ENCODE measurements around the gene NF2.

NF2 gene

GRCh38 chr22:29668673-29669072 lies 65.2 kb downstream of the NF2 start:
- no peak for DNase-seq (ENCODE audit: low read depth)

- DNase-seq (ENCODE audit: low read depth) = no peak
Observed at GRCh38 chr22:29670626-29671025, 67.2 kb downstream of the NF2 start.

DNA sequence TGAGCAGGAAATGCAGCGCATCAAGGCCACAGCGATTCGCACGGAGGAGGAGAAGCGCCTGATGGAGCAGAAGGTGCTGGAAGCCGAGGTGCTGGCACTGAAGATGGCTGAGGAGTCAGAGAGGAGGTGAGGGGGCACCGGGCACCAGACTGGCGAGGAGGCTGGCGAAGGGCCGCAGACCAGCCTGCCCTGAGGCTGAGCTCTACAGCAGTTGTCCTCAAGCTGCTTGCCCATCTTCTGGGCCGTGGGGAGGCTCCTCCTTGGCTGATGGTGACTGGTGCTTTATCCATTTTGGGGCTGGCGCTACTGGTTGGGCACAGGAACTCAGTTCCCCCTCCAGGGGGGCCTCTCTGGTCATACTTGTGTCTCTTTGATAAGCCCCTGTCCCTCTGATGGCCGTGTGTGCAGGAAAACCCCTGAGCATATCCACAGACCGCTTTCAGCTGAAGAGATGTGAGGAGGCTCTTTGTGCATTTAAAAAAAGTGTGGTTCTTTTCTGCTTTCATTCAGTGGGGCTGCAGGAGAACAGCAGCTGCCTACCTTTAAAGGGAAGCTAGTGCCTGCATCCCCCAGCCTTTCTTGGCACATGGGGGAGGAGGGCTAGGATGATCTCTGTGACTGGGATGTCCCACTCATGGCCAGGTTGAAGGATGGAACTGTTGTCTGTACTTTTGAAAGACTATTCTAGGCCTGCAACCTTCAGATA lies 70.1 kb downstream of the NF2 start:
- DNase-seq (ENCODE audit: low read depth) = no peak

DNA sequence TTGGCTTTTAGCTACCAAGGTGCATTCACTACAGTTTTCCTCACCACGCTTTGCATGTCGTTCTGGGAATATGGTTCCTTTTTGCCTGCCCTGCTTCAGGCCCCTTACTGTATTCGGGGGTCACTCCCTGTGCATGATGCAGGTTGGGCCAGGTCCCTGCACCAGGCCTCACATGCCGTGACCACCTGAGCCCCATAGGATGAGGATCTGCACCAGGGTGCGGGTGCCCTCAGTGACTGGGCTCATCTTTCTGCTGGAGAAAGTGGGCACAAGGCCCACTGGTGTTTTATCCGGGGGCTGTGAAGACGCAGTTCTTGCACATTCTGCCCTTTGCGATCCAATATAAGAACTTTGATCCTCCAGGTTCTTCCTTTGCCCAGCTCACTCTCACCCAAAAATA lies 70.7 kb downstream of the NF2 start:
- no peak for DNase-seq (ENCODE audit: low read depth)

DNA sequence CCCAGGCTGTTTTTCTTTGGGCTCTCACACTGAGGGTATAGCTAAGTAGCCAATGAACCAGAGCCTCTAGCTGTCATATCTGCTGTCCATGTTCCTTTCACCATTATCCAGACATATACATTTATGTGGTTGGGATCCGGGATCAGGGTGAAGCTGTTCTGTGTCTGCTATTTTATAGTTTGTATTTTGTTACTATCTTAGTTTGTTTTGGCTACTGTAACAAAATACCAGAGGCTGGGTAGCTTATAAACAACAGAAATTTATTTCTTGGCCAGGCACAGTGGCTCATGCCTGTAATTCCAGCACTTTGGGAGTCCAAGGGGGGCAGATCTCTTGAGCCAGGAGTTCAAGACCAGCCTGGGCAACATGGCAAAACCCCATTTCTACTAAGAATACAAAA lies 75.9 kb downstream of the NF2 start:
- DNase-seq (ENCODE audit: low read depth) = no peak

DNA sequence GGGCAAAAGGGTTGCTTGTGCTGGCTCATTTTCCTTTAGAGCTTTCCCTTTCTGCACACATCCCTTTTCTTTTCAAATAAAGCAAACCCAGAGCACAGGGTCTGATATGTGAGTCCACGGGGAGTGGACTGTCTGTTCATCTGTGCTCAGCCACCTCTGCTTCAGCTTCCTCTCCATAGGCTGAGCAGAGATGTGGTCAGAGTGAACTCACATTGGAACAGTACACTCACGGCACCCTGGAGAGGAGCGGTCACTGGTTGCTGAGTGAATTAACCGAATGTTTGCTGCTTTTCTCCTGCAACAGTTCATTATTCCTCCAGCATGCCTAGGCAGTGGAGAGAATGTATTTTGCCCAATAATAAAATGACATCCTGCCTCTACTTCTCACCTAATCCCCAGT lies 80.1 kb downstream of the NF2 start:
- no peak for DNase-seq (ENCODE audit: low read depth)

DNA sequence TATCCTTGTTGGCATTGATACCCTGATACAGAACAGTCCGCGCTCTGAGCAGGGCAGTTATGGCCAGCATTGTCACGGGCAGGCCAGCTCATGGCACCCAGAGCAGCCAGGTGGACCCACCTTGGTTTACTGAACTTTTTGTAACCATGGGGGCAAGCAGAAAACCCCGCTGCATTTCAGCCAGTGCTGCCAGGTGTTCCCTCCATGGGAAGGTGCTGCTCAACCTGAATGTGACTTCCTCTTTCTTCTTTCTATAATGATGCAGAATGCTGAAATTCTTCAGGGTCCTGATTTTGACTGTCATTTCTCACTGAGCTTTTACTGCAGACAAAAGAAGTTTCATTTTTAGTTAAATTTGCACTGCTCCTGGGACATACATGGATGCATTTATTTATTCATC lies 80.8 kb downstream of the NF2 start:
- no peak for DNase-seq (ENCODE audit: low read depth)

DNA sequence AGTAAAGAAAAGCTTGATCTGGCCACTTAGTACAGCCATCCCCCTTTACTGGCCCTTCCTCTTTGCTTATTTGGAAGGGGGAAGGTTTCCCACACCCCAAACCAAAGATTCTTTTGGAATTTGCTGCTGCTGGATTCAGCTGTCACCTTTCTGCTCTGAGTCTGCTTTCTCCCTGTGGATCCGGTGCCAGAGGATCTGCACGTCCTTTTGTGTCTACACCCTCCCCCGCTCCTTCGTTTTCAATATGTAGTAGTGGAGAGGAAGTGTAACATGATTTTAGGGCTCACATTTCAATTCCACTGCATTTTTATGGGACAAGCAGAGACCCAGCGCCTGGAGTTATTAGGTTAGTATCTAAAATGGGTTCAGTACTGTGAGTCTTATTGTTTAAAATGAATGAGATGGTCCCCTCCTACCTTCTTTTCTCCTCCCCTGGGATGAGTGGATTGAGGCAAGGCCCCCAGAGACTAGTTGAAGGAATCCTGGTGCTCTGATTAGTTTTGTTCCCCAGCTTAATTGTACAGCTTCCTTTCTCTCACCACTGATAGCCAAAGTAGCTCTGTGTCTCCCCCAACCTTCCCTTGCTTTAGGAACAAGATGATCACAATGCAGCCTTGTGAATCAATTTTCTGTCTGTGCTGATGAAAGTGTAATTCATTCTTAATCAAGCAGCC lies 85.9 kb downstream of the NF2 start:
- no peak for DNase-seq (ENCODE audit: low read depth)

DNA sequence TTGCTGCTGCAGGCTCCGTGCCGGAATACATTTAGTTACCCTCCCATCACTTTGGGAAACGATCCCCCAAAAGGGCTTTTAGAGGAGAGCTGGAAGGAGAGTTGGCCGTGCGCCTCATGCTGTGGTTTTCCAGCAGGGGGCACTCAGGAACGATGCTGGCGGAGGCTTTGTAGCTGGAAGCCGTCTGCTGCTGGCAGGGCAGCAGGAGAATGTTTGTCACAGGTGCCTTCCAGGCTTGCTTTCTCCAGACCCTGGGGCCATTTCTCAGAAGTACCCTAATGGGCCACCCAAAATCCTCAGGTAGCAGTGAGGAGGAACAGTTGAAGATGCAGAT lies 86.4 kb downstream of the NF2 start:
- DNase-seq (ENCODE audit: low read depth) = no peak

DNA sequence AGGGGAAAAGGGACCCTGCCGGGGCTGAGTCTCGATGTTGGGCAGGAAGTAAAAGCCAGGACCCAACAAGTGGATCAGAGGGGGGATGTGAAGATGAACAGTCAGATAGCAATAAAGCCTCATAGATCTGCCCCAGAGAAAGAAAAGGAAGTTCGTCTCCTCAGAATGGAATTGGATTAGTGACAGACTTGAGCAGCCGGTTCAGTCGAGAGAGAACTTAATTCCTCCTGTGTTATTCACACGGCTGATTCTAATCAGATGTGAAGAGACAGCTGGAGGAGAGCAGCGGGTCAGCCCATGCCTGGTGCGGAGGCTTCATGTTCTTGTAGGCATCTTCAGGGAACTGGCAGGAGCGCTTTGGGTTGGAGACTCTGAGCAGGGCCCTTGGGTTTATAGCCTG lies 87.0 kb downstream of the NF2 start:
- DNase-seq (ENCODE audit: low read depth) = no peak

DNA sequence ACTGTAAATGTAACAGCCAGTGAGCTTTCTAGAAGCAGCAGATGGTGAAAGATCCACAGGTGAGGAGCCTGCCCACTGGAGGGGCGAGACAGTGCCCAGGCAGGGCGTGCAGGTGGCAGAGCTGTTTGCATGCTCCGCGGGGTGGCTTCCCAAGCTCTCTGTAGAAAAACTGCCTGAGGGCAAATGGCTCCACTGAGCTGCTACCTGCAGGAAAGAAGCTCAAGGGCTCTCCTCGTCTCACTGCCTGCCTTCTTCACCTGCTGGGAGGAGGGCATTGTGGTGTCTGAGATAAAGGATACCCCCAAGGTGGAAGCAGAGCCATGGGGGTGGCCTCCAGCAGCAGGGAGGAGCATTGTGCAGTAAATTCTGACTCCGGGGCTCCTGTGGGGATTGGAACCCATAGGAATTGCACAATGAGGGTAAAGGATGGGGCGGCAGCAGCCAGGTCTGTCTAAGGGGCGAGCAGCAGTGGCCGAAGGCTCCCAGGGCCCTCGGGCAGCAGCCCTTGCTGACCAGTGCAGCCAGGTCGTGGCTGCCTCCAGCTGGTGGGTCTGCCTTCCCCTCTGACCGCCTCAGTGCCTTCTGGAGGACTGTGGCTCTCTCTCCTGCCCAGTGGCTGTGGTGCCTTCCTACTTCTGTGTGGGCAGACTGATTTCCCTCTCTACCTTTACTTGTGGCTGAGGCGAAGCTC lies 88.3 kb downstream of the NF2 start:
- DNase-seq (ENCODE audit: low read depth) = no peak

DNA sequence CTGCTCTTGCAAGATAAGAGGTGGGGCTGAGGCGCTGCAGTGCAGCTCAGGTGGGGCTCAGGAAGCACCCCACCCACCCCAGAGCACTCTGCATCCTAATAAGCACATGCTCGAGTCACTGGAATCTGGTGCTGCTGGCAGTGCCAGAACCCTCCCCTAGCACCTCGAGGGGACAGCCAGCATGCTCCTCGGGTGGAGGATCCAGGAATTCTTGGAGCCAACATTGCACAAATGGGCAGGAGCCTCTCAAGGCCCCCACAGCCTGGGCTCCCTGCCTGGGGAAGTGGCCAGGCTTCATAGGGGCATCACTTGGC lies 88.9 kb downstream of the NF2 start:
- no peak for DNase-seq (ENCODE audit: low read depth)

GRCh38 chr22:29693161-29693560 lies 89.7 kb downstream of the NF2 start:
- DNase-seq (ENCODE audit: low read depth) = no peak

DNA sequence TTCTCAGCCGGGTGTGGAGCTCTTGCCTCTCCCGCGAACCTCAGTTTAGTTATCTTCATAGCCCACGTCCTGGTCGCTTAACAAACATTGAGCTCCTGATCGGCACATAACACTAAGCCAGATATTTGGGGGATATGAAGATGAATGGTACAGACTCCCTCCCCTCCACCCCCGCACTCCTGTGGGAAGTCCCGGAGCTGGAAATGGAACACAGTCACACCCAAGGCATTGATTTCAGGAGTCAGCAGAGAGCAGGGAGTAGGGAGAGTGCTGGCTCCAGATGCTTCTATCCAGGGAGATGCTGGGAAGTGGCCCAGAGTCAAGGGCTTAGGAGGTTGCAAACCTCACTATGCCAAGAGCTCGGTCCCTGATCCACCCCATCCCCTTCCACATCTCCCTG lies 90.2 kb downstream of the NF2 start:
- DNase-seq (ENCODE audit: low read depth) = no peak

GRCh38 chr22:29695129-29695926 lies 91.9 kb downstream of the NF2 start:
- DNase-seq (ENCODE audit: low read depth) = no peak

DNA sequence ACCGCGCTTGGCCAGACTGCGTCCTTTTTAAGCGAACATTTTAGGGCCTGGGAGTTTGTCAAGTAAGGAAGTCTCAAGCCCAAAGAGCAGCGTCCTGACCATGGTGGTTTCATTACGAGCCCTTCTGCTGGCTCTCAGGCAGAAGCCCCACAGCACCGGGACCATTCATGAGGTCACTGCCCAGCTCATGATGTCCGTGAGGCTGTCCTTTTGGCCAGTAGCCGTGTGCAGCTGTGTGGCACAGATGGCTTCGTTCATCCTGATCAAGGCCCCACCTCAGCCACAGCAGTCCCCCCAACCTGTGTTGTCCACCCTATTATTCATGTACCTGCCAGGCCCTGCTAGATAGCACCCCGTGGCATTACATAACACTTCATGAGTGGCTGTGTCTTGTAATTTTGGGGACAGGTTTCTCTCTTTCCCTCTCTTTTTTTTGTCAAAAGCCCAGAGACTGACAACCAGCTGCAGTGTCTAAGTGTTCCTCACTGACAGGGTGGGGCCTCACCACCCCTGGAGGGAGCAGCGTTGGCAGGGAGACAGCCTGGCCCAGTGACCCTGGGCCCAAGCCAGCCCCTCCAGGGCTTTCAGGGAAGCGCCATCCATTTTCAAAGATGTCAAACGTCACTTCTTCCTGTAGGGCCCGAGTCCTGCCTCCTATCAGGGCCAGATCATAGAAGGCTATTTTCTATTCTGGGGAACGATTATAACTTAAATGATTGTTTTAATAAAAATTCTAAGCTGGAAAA lies 94.6 kb downstream of the NF2 start:
- no peak for DNase-seq (ENCODE audit: low read depth)

DNA sequence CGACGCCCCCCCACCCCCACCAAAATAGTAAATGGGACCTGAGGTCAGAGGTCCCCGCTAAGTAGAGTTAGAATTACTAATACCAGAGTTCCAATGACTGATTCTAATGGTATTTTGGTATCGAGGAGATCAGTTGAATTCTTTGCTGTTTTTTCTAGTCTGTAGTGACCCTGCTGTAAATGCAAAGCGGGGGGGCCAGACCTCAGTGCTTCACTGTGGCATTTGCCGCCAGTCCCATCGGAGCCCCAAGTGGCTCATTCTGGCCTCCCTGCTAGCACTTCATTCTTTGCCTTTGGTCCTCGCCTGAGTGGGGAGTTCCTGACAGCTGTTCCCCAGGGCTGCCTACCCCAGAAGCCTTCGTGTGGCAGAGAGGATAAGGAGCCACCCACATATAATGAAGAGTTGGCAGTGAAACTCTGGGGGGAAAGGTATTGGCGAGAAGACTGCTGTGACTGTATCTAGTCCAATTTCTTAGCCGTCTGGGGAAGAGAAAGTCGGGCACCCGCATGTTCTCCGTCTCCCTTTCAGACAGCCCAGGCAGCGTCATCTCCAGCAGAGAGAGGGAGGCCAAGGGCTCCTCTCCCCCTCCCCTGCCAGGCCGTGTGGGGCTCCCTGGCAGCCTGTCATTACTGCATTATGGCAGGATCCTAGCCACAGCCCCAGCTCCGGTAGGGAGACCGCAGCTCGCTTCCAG lies 96.9 kb downstream of the NF2 start:
- no peak for DNase-seq (ENCODE audit: low read depth)

DNA sequence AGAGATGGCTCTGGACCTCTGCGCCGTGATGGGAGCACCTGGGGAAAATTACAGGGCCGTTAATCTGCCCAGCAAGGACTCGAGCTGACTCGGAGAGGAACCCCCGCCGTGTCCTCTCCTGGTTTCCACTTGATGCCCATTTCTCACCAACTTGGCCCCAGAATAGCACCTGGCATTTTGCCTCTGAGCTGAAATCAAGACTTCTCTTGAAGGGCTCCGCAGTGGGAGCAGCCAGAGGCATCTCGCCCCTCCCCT lies 97.4 kb downstream of the NF2 start:
- DNase-seq (ENCODE audit: low read depth) = no peak

DNA sequence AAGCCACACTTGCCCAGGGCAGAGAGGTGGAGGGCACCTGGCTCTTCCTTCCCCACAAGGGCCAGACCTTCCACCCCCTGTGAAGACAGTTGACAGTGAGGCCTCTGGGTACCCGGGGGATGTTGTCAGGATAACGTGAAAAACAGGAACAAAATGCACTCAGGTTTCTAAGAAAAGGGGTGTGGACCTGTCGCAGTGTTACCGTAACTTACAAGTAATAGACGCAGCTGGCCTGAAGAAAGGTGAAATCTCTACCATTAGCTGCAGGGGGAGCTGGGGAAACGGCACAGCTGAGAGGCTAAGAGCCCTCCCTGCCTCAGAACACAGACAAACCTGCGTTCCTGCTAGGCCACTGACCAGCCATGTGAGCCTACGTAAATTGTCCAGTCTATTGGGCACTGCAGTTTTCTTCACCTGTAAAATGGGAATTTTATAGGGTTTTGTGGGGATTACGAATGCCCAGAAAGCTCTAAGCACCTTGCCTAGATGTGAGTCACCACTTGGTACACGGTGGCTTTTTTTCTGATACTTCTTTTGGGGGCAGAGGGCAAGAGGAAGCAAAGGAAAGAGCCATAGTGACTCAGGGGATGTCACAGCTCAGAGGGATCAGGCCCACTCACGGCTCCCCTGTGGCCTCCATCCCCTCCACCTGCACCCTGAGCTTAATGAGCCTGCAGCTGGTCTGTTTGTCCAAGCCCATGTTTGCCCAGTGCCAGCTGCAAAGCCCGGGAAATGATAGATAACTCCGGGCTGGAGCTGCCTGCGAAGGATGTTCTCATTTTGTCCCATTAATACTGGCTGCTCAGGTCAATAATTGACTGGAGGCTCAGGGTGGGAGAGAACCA lies 97.9 kb downstream of the NF2 start:
- DNase-seq (ENCODE audit: low read depth) = no peak

DNA sequence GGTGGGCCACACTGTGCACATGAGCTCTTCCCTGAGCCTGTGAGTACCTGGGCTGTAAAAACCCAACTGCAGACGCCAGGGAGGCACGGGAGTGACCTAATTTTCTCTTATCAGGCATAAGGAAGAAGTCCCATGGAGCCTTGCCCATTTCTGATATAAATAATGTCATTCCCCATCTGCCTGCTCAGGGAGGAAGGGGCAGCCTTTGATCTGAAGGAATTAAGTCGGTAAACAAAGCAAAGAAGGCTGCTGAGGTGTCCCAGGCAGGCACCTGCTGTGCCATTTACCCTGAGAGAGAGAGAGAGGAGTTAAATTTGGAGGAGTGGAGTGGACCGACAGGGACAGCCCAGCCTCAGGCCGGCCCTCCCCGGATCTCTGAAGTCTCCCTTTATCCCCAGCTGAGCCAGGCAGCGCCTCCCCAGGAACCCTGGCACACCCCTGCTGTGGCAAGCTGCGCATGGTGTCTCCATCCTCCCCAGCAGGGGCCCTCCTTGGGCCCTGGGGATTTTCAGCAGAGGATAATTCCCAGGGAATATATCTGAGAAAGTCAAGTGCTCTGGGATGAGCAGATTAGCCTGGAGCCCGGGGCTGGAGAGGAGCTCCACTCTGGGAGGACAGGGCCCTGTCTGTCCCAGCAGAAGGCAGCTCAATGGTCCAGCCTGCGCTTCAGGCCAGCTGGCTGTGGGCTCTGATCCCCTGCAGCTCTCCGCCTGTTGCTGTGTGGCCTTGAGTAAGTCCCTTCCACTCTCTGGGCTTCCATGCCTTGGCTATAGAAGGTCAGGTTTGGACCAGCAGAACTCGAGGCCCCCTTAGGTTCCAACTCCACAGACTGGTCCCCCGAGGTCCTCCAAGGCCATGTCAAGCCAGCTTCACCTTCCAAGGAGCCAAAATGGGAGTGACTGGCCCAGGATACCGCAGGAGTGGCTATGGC lies 98.8 kb downstream of the NF2 start:
- DNase-seq (ENCODE audit: low read depth) = no peak

All from stimulated activated CD8-positive, alpha-beta memory T cell treated with anti-CD3 and anti-CD28 coated beads, Interleukin-12 subunit alpha, Interleukin-12 subunit beta, amount 100 ng/mL, for 4 hours (primary cell).